ENCODE results near the gene TRIM14. TPM values are rescaled to one million over a fixed set of nuclear protein-coding genes. Genes with fewer than 3 reads are reported as not detected.

The TRIM14 gene
- total RNA-seq, 1 experiment from 2014 or later = 11.9 TPM

DNA sequence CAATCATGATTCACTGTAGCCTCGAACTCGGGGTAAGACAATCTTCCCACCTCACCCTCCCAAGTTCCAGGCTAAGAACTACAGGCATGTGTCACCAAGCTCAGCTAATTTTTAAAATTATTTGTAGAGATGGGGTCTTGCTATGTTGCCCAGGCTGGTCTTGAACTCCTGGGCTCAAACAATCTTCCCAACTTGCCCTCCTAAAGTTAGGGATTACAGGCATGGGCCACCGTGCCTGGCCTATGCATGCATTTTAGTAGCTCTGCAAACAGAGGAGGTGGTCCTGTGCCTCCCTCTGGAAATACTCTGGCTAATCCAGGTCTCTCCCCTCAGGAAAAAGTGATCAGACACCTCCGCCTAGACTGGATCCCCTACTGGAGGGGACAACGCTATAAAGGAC lies 21.5 kb upstream of the TRIM14 start:
- ATAC-seq (no peak), DNase-seq (ENCODE audit: low spot score) (no peak)
- Mint-ChIP-seq H3K27me3 (ENCODE audit: low read depth) (no peaks in the 10 kb centered on the region), H3K9me3 (no peaks in the 10 kb centered on the region), H3K27ac (no peak overlapping the region), H3K4me1 (no peaks in the 10 kb centered on the region), H3K36me3 (no peaks in the 10 kb centered on the region; the same call in 1 of the 2 replicates), H3K4me3 (no peak overlapping the region)
- CTCF ChIA-PET = interaction anchor here (0.6 kb wide), 1 partner anchor 123 kb away, joined by 3 read pairs; no protein-coding TSS in a partner anchor
- TF ChIP-seq, protein P1, sequence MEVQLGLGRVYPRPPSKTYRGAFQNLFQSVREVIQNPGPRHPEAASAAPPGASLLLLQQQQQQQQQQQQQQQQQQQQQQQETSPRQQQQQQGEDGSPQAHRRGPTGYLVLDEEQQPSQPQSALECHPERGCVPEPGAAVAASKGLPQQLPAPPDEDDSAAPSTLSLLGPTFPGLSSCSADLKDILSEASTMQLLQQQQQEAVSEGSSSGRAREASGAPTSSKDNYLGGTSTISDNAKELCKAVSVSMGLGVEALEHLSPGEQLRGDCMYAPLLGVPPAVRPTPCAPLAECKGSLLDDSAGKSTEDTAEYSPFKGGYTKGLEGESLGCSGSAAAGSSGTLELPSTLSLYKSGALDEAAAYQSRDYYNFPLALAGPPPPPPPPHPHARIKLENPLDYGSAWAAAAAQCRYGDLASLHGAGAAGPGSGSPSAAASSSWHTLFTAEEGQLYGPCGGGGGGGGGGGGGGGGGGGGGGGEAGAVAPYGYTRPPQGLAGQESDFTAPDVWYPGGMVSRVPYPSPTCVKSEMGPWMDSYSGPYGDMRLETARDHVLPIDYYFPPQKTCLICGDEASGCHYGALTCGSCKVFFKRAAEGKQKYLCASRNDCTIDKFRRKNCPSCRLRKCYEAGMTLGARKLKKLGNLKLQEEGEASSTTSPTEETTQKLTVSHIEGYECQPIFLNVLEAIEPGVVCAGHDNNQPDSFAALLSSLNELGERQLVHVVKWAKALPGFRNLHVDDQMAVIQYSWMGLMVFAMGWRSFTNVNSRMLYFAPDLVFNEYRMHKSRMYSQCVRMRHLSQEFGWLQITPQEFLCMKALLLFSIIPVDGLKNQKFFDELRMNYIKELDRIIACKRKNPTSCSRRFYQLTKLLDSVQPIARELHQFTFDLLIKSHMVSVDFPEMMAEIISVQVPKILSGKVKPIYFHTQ (CRISPR knock-in tag; IDR thresholded peaks at IDR 0.05) = no peak
- TF ChIP-seq ZNF121 (CRISPR knock-in tag; IDR thresholded peaks at IDR 0.05) (peak; percentile 40; the same call in 1 of the 2 replicates), SMAD3 (CRISPR knock-in tag; IDR thresholded peaks at IDR 0.05; ENCODE audit: borderline replicate concordance) (no peak), JAZF1 (CRISPR knock-in tag; IDR thresholded peaks at IDR 0.05) (no peak), SMAD4 (CRISPR knock-in tag; IDR thresholded peaks at IDR 0.05) (no peak)
- POLR2A ChIA-PET = no interaction called here

DNA sequence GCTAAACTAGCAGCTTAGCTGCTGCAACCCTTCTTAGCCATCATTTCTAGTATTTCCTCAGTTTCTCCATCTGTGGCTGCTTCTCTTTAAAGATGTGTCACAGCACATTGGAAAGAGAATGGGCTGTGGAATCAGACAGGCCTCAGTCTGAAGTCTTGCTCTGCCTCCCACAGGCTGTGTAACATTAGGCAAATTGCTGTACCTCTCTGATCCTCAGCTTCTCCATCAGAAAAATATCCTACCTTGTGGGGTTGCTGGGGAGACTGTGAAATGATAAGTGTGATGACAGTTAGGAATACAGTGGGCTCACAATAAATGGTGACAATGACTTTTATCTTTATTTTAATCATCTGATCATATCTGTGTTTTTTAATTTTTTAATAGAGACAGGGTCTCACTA lies 17.5 kb upstream of the TRIM14 start:
- TF ChIP-seq PRRX2 (CRISPR knock-in tag; IDR thresholded peaks at IDR 0.05) (no peak), KAT7 (CRISPR knock-in tag; IDR thresholded peaks at IDR 0.05; ENCODE audit: borderline replicate concordance) (no peak)
- DNase-seq (ENCODE audit: low spot score) (no peak), ATAC-seq (no peak)
- no peaks in the 10 kb centered on the region for H3K4me1 Mint-ChIP-seq
- H3K27me3 Mint-ChIP-seq (ENCODE audit: low read depth) = no peaks in the 10 kb centered on the region
- peaks cover 25% of the 10 kb centered on the region for H3K36me3 Mint-ChIP-seq
- CTCF ChIA-PET = no interaction called here
- no peaks in the 10 kb centered on the region for H3K9me3 Mint-ChIP-seq
- H3K4me3 Mint-ChIP-seq = no peak overlapping the region
- POLR2A ChIA-PET = no interaction called here
- no peak overlapping the region for H3K27ac Mint-ChIP-seq

DNA sequence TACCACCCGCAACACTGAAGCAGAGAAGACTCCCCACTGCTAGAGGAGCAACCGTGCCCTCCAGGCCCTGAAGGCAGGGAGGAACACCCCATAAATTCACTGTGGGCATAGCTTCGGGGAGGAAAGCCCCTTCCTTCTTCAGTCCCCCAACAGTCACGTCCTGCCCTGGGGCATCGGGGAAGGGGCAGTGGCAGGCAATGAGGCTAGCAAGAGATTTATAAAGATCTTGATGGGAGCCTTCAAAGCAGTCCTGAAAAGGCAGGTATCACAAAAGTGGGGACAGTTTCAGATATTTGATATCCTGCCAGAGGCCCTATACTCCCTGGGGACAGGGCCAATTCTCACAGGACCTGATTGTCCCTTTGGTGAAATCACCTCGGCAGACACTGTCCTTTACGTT lies 16.9 kb upstream of the TRIM14 start:
- no peak for DNase-seq (ENCODE audit: low spot score)
- Mint-ChIP-seq H3K27ac (no peak overlapping the region), H3K9me3 (no peaks in the 10 kb centered on the region), H3K4me1 (no peaks in the 10 kb centered on the region), H3K27me3 (ENCODE audit: low read depth) (no peaks in the 10 kb centered on the region), H3K36me3 (peaks cover 28% of the 10 kb centered on the region), H3K4me3 (no peak overlapping the region)
- POLR2A ChIA-PET = no interaction called here
- ATAC-seq = no peak
- CTCF ChIA-PET = no interaction called here
- no peak for TF ChIP-seq TEAD1 (CRISPR knock-in tag; IDR thresholded peaks at IDR 0.05)
- TF ChIP-seq, protein P2, sequence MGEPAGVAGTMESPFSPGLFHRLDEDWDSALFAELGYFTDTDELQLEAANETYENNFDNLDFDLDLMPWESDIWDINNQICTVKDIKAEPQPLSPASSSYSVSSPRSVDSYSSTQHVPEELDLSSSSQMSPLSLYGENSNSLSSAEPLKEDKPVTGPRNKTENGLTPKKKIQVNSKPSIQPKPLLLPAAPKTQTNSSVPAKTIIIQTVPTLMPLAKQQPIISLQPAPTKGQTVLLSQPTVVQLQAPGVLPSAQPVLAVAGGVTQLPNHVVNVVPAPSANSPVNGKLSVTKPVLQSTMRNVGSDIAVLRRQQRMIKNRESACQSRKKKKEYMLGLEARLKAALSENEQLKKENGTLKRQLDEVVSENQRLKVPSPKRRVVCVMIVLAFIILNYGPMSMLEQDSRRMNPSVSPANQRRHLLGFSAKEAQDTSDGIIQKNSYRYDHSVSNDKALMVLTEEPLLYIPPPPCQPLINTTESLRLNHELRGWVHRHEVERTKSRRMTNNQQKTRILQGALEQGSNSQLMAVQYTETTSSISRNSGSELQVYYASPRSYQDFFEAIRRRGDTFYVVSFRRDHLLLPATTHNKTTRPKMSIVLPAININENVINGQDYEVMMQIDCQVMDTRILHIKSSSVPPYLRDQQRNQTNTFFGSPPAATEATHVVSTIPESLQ (CRISPR knock-in tag; IDR thresholded peaks at IDR 0.05) = no peak
- TF ChIP-seq, protein P3, sequence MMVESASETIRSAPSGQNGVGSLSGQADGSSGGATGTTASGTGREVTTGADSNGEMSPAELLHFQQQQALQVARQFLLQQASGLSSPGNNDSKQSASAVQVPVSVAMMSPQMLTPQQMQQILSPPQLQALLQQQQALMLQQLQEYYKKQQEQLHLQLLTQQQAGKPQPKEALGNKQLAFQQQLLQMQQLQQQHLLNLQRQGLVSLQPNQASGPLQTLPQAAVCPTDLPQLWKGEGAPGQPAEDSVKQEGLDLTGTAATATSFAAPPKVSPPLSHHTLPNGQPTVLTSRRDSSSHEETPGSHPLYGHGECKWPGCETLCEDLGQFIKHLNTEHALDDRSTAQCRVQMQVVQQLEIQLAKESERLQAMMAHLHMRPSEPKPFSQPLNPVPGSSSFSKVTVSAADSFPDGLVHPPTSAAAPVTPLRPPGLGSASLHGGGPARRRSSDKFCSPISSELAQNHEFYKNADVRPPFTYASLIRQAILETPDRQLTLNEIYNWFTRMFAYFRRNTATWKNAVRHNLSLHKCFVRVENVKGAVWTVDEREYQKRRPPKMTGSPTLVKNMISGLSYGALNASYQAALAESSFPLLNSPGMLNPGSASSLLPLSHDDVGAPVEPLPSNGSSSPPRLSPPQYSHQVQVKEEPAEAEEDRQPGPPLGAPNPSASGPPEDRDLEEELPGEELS (CRISPR knock-in tag; IDR thresholded peaks at IDR 0.05) = no peak

DNA sequence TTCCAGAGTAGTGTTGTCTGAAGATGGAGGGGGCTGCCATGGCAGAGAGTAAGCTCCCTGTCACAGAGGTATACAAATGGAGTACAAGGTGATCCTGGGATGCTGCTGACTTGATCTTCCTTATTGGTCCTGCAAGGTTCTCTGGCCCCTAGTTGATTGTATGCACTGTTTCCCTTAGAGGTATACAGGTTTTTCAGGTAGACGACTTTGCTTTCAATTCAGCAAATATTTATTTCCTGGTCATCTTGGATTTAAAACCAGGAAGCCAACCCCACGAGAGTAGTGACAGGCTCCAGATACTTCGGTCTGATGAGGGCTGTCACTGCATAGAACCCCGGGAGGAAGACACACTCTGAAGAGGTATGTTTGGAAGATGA lies 16.5 kb upstream of the TRIM14 start:
- Mint-ChIP-seq H3K9me3 (no peaks in the 10 kb centered on the region), H3K27me3 (ENCODE audit: low read depth) (no peaks in the 10 kb centered on the region), H3K4me3 (no peak overlapping the region), H3K4me1 (no peaks in the 10 kb centered on the region), H3K27ac (no peak overlapping the region), H3K36me3 (peaks cover 32% of the 10 kb centered on the region)
- CTCF ChIA-PET = no interaction called here
- POLR2A ChIA-PET = no interaction called here
- no peak for ATAC-seq
- no peak for DNase-seq (ENCODE audit: low spot score)
- TF ChIP-seq, protein P3 (CRISPR knock-in tag; IDR thresholded peaks at IDR 0.05) = no peak
- TF ChIP-seq, protein P4, sequence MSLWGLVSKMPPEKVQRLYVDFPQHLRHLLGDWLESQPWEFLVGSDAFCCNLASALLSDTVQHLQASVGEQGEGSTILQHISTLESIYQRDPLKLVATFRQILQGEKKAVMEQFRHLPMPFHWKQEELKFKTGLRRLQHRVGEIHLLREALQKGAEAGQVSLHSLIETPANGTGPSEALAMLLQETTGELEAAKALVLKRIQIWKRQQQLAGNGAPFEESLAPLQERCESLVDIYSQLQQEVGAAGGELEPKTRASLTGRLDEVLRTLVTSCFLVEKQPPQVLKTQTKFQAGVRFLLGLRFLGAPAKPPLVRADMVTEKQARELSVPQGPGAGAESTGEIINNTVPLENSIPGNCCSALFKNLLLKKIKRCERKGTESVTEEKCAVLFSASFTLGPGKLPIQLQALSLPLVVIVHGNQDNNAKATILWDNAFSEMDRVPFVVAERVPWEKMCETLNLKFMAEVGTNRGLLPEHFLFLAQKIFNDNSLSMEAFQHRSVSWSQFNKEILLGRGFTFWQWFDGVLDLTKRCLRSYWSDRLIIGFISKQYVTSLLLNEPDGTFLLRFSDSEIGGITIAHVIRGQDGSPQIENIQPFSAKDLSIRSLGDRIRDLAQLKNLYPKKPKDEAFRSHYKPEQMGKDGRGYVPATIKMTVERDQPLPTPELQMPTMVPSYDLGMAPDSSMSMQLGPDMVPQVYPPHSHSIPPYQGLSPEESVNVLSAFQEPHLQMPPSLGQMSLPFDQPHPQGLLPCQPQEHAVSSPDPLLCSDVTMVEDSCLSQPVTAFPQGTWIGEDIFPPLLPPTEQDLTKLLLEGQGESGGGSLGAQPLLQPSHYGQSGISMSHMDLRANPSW (CRISPR knock-in tag; conservative IDR thresholded peaks at IDR 0.05; ENCODE audit: low read depth) = no peak
- TF ChIP-seq, protein P5, sequence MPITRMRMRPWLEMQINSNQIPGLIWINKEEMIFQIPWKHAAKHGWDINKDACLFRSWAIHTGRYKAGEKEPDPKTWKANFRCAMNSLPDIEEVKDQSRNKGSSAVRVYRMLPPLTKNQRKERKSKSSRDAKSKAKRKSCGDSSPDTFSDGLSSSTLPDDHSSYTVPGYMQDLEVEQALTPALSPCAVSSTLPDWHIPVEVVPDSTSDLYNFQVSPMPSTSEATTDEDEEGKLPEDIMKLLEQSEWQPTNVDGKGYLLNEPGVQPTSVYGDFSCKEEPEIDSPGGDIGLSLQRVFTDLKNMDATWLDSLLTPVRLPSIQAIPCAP (CRISPR knock-in tag; IDR thresholded peaks at IDR 0.05) = no peak
- TF ChIP-seq, protein P6, sequence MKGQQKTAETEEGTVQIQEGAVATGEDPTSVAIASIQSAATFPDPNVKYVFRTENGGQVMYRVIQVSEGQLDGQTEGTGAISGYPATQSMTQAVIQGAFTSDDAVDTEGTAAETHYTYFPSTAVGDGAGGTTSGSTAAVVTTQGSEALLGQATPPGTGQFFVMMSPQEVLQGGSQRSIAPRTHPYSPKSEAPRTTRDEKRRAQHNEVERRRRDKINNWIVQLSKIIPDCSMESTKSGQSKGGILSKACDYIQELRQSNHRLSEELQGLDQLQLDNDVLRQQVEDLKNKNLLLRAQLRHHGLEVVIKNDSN (CRISPR knock-in tag; IDR thresholded peaks at IDR 0.05) = no peak
- TF ChIP-seq JUN (CRISPR knock-in tag; IDR thresholded peaks at IDR 0.05) (no peak), JAZF1 (CRISPR knock-in tag; IDR thresholded peaks at IDR 0.05) (no peak)

All from WTC11 (cell line).